Placental pericyte (primary cell): ENCODE measurements around the gene CRKL. TPM values are rescaled to one million over a fixed set of nuclear protein-coding genes. Genes with fewer than 3 reads are reported as not detected.

Experiments
- total RNA-seq: library from RNA; depleted of rRNA; stranded (reverse); fragments of >200 nt; gene quantifications from 2 replicates; pipeline ENCODE4 v1.2.3, GENCODE V29; 2012

Gene CRKL, protein sequence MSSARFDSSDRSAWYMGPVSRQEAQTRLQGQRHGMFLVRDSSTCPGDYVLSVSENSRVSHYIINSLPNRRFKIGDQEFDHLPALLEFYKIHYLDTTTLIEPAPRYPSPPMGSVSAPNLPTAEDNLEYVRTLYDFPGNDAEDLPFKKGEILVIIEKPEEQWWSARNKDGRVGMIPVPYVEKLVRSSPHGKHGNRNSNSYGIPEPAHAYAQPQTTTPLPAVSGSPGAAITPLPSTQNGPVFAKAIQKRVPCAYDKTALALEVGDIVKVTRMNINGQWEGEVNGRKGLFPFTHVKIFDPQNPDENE
- 48.1 and 60.7 TPM in 2 replicates for total RNA-seq

DNA sequence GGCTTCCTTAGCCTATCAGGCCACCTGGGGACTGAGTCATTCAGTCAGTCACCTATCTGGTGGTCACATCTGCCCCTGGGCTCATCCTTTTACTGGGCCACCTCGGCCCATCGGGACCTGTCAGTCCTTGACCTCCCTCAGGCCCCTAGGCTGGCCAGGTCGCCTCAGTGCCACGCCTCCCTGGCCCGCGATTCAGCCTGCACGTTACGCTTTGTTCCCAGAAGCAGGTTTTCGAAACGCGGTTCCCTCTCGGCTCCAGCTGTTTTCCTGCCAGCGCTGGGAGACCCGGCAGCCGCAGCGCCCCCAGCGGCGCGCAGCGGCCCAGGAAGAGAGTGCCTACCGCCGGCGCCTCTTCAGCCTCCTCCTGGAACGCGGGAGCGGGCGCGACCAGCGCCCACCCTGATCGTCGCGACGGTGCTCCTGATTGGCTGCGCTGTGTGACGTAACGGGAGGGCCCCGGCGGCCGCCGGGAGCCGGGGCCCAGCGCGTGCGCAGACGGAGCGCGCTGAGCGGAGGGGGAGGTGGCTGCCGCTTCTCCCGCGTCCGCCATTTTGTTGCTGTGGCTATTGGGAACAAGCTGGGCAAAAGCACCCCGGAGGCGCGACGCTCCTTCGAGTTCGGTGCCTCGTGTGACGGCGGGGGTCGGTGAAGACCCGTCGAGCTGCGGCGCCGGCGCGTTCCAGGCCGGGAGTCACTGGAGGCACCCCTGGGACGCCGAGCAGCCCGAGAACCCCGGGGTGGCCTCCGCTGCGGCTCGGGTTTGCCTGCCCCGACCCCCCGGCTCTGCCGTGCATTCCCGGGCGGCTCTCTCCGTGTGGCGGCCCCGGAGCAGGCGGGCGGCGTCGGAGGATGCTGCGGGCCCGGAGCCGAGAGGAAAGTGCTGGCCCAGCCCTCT lies at the start of gene CRKL:
TSS of gene CRKL (plus strand) at position 492 of the 895 bp plus-strand sequence. CDS start 528 bp downstream, outside the sequence.

DNA sequence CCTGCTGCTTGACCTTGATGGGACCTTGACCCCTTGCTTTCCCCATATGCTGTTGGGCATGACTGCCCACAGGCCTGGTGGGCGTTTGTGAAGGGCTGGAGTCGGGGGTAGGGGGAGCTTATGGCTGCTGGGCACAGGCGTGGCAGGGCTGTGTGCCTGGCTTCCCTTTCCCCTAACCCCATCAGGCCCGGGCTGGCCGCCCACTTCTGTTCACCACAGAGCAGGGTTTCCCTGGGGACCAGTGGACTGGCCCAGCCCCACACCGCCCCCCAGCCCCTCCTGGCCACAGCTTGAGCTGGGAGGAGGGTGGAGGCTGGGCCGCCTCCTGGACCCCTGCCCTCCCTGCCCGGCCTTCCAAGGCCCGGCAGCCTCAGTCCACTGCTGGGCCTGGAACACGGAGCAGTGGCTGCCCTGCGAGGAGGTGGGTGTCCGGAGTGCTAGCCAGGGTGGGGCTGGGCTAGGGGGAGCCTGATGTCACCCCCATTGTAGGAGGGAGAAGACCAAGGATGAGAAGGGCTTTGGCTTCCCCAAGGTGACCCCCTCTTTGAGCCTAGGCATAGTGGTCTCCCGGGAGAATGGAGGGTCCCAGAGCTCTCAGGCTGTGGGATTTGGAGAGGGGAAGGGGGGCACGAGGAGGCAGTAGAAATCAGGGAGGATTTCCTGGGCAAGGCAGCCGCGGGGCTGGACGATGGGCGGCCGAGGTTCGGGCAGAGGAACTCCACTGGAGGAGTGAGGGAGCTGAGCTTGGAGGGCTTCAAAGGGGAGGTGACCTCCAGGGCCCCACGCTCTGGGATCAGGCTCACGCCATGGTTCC lies 49.9 kb downstream of the CRKL start, which contains the start of gene AIFM3:
TSS of gene AIFM3 (plus strand) at position 373 of the 814 bp plus-strand sequence. CDS start 690 bp downstream, outside the sequence.

DNA sequence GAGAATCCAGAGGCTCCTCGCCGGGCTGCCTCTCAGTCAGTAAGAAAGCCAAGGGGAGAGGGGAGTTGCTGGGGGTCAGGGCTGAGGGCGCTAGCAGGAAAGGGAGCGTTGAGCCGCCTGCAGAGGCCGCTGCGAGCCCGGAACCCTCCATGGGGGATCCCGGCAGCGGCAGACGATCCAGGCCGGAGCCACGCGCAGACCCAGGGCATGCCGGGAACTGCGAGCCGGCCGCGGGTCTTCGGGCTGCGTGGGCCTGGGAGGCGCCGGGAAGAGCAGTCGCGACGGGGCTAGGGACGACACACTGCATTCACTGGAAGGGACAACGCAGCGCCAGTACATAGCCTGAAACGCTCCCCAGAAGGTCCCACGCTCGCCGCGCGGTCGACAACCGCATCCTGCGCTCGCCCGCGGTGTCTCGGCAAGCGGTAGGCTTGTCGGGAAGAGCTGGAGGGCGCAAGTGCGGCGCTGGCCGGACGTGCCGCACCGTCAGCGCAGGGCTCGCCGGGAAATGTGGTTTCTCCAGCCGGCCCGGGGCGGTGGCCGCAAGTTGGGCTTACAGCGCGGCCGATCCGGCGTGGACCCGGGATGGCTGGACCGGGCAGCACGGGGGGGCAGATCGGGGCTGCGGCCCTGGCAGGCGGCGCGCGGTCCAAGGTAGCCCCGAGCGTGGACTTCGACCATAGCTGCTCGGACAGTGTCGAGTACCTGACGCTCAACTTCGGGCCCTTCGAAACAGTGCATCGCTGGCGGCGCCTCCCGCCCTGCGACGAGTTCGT lies 64.8 kb downstream of the CRKL start, which contains the start of gene LZTR1:
TSS of gene LZTR1 (plus strand) at position 511 of the 776 bp plus-strand sequence. CDS start at position 586, 75 bp downstream.

DNA sequence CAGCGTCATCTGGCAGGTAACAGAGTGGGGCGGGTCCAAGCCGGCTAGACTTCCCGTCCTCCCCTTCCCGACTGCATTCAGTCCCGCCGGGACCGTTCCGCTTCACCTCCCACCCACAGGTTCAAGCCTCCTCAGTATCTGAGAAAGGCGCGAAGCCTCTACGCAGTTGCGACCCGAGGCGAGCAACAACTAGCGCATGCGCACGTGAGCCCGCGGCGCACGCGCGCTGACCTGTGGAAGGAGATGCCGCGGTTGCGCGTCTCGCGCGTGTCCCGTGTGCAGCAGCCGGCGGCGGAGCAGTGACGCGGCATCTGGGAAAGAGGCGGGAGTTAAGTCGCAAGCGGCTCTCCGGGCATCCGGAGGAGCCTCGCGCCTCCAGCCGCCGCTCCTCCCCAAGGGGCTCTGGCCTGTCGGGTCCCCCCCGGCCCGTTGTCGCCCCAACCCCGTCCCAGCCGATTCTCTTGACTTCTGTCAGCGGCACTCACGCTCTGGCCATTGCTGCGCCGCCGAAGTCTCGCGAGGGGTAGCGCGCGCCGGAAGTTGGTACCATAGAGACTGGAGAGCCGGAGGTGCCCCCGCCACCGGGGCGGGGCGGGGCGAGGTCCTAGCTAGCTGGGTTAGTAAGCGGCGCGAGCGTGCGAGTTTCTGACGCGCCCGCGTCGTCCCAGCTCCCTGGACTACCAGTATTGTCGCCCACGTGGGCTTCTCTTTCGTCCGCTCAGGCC lies 84.6 kb downstream of the CRKL start, which contains the start of gene THAP7:
TSS of gene THAP7 (minus strand) at position 518 of the 725 bp plus-strand sequence. CDS start at position 311, 207 bp downstream.

Other genes starting within 250 kb of the CRKL start
- 0.22 and 0.72 TPM in 2 replicates for gene SERPIND1, start 143.3 kb upstream of the CRKL start, total RNA-seq
- 63.9 and 68.6 TPM in 2 replicates for gene PI4KA, start 58.6 kb upstream of the CRKL start, total RNA-seq
- gene SNAP29, start 58.4 kb upstream of the CRKL start, total RNA-seq: 11.7 and 12.3 TPM in 2 replicates
- gene AIFM3, start 49.8 kb downstream of the CRKL start, total RNA-seq: under 0.01 and 0.22 TPM in 2 replicates
- gene LZTR1, start 64.9 kb downstream of the CRKL start, total RNA-seq: 43.3 and 68.9 TPM in 2 replicates
- gene THAP7, start 84.7 kb downstream of the CRKL start, total RNA-seq: 22.1 and 36.9 TPM in 2 replicates
- 2.6 and 7.2 TPM in 2 replicates for gene P2RX6, start 97.8 kb downstream of the CRKL start, total RNA-seq
- gene SLC7A4, start 115.2 kb downstream of the CRKL start, total RNA-seq: 0.14 and 3.1 TPM in 2 replicates
- 0.14 TPM in 1 of 2 replicates, not detected in the other for gene LRRC74B, start 128.5 kb downstream of the CRKL start, total RNA-seq